ENCODE data around the gene COPS8.
A peak's percentile ranks its signal among the peaks of the same experiment; 100 is the strongest.

Gene COPS8

DNA sequence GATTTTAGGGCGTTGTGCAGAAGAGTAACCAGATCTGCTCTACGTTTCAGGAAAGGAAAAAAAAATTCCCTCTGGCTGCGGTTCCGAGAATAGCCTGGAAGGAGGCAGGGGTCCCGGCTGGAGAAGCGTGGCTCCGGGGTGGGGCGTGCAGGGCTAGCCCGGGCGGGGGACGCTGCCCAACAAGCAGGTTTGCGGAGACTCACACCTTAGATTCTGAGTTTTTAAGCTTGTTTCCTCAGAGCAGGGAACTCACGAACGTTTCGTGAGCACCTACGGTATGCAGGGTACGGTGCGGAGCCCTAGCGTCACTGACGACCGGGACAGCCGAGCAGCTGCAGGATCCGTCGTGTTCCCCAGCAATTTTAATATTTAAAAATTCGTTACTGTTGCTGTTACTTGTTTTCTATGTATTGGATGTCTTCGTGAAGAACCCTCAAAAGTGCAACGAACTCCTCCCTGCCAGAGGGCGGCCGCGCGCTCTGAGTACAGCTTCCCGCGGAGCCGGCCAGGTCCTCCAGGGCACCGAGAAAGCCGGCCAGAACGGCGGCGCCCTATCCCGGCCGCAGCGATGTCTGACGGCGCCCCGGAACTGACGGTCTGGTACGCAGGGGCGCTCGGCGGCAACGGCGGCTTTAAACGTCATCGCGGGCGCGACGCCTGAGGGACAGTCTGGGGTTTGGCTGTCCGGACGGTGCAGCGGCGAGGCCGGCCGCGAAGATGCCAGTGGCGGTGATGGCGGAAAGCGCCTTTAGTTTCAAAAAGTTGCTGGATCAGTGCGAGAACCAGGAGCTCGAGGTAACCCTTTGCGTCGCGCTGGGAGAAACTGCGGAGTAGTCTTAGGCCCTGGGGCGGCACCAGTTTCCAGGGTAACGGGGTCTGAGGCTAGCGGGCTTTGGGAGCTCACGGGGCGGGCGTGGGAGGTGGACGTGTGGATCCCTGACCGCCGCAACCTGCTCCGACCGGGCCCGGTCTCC is at the start of gene COPS8:
COPS8 (plus strand) TSS at position 642 of the 974 bp plus-strand sequence; CDS start at position 718, 76 bp downstream.
- DNase-seq = peak; percentile 97

- no peak for DNase-seq
Measured at GRCh38 chr2:237039301-237040031, 46.2 kb upstream of the COPS8 start.

DNA sequence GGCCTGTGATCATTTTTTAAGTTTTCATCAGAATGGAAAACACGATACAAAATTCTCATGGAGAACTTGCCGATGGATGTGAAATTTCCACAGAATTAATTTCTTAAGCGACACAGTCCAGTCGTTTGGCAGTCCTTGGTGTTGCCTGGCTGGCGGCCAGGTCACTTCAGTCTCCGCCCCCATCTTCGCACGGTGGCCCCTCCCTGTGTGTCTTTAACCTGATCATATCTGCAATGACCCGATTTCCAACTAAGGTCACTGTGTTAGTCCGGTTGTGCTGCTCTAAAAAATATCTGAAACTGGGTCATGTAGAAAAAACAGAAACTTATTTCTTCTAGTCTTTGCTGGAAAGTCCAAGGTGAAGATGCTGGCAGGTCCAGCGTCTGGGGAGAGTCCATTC is 44.5 kb upstream of the COPS8 start:
- DNase-seq = no peak

- no peak for DNase-seq
Measured at GRCh38 chr2:237042101-237042500, 43.6 kb upstream of the COPS8 start.

GRCh38 chr2:237043866-237044265 is 41.8 kb upstream of the COPS8 start:
- no peak for DNase-seq

- no peak for DNase-seq
Measured at GRCh38 chr2:237044281-237044680, 41.4 kb upstream of the COPS8 start.

- no peak for DNase-seq
Measured at GRCh38 chr2:237045449-237045848, 40.2 kb upstream of the COPS8 start.

DNA sequence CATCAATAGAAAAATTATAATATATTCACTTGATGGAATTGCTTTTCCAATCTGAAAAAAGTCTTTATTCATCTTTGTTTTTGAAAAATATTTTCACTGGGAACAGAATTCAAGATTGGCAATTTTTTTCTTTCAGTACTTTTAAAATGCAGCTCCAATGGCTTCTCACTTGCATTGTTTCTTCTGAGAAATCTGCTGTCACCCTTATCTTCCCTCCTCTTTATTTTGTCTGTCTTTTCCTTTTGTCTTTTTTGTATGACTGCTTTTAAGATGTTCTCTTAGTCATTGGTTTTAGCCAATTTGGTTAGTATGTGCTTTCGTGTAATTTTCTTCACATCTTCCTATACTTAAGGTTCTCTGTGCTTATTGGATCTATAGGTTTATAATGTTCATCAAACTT is 37.1 kb upstream of the COPS8 start:
- DNase-seq = no peak

DNA sequence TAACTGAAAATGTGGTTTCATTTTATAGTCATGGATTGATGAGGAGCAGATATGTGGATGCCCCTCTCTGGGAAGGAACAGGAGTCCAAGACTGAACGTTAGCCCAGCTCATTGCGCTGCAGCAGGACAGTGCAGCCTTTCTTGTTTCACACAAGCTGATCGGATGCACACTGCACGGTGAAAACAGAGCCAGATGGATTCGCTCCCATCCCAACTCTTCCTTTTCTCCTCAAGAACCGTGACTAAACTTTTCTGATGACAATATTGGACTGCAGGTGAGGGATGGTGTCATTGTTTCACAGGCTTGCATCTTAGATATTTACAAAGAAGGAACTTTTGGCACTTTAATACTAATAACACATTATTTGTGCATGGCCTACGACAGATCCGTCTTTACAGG is 33.8 kb upstream of the COPS8 start:
- no peak for DNase-seq

DNA sequence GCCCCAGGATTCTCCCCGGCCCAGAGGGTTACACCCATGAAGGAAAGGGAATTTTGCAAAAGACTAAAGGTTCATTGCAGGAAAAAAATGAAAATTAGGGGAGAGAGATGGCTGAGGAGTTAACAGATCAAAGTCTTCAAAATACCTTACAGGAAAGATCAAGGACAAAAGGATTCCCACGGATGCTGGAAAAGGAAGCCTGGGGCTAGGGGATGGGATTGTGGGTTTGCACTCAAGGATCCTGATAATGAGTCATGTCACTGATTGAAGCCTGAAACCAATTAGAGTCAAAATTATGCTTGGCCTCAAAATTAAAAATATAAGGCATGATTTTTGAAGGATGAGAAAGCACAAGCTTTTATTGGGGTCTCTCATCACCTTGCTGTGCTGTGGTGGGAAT is 32.6 kb upstream of the COPS8 start:
- DNase-seq = no peak

DNA sequence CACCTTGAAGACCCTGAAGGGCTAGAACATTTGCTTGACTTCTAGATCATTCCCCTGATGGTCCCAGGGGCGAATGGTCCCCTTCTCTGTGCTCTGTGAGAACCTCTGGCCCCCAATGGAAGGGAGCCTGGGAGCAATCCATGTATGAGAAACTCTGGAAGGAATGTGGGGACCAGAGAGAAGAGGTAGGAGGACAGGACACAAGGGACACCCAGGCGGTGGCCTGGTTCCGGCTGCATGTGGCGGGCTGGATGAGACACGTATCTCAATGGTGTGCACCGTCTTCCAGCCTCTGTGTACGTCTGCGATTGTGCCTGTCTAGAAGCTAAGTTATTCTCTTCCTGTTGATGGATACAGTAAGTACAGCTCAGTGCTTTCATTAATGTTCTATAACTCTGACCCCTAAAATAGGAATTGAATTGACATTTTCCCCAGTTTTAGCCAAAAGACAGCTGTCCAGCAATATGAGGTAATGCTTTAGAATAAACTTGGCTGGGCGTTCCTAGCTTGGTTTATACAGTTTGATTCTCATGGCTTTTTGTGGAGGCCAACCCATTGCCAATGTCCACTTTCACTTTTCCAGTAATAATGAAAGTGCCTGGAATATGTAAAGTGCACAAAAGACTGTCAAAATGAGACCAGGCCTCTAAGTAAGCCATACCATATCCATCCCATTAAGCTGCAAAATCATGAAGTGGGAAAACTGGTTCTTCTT is 30.1 kb upstream of the COPS8 start:
- no peak for DNase-seq

- no peak for DNase-seq
Measured at GRCh38 chr2:237056287-237056875, 29.3 kb upstream of the COPS8 start.

DNA sequence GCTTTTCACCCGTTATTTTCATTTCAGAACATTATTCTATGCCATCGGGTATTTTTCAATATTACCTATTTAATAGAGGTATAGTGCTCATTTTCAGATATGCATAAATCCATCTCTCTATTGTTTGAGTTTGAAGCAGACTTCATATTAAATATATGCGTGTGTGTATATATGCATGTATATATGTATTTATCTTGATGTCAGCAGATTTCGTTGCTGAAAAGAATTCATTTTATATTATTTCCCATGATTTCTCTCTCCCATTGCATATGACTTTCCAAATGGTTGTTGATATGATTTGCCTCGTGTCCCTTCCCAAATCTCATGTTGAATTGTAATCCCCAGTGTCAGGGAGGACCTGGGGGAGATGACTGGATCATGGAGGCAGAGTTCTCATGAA is 28.6 kb upstream of the COPS8 start:
- no peak for DNase-seq

- DNase-seq = no peak
Measured at GRCh38 chr2:237057893-237058300, 27.8 kb upstream of the COPS8 start.

DNA sequence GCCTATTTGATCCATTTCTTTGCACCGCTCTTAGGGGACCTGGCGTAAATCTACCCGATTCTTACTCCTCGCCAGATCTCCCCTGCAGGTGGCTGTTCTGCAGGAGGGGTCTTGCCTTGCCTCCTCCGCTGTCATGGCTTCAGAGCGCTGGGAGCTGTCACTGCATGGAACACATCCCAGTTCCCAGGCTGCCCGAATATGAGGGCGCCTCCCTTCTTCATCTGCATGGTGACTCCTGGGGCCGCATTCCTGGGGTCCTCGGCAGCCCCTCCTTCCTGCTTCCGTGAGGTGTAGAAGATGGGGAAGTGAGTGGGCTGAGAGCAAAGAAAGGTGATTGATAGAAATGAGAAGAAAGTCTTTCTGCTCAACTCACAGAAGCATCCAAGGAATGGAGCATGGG is 27.3 kb upstream of the COPS8 start:
- no peak for DNase-seq

GRCh38 chr2:237059155-237059875 is 26.4 kb upstream of the COPS8 start:
- DNase-seq = no peak

GRCh38 chr2:237060534-237061312 is 25.0 kb upstream of the COPS8 start:
- DNase-seq = peak; percentile 59

GRCh38 chr2:237061356-237061755 is 24.3 kb upstream of the COPS8 start:
- DNase-seq = no peak

DNA sequence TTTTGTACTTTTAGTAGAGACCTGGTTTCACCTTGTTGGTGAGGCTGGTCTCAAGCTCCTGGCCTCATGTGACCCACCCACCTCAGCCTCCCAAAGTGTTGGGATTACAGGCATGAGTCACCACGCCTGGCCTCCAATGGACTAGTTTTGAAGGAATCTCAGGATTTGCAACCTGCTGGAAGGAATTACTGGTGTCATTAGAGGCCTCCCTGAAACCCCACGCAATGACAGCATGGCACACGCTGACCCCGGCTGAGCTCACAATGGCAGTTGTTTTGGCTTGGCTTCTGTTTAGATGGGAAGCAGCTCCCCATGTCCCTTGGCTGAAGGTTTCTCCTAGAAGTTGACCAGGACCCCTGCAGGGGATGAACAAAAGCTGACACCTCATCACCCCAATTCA is 23.1 kb upstream of the COPS8 start:
- no peak for DNase-seq

GRCh38 chr2:237064203-237065070 is 21.3 kb upstream of the COPS8 start:
- DNase-seq = no peak

- DNase-seq = peak; percentile 27
Measured at GRCh38 chr2:237065071-237065377, 20.7 kb upstream of the COPS8 start.
